Mucosa of descending colon (tissue), 3 donors: ENCODE data around the gene POLR3C. TPM values are rescaled to one million over a fixed set of nuclear protein-coding genes. Genes with fewer than 3 reads are reported as not detected.
A peak's percentile ranks its signal among the peaks of the same experiment; 100 is the strongest.

Experiments used
- ATAC-seq: fragments of 200-7000 bp; cut with Tn5 transposase; one replicate; pipeline ENCODE4 v1.9.1; 2020; ENCODE audit warnings: mild to moderate bottlenecking, moderate library complexity
- DNase-seq, 3 donors: peaks; one replicate each; pipeline ENCODE4 v3.0.0-alpha.2; 2020
- H3K36me3 ChIP-seq: fragments of 200-600 bp; one replicate; pipeline ENCODE4 v1.8.0; 2021; ENCODE audit warnings: low read depth, mild to moderate bottlenecking
- H3K4me1 ChIP-seq: fragments of 200-600 bp; one replicate; pipeline ENCODE4 v1.8.0; 2021; ENCODE audit warnings: low read depth, mild to moderate bottlenecking
- H3K4me3 ChIP-seq: fragments of 200-600 bp; one replicate; pipeline ENCODE4 v1.8.0; 2021; ENCODE audit warnings: mild to moderate bottlenecking
- H3K9me3 ChIP-seq: fragments of 200-600 bp; one replicate; pipeline ENCODE4 v1.8.0; 2021; ENCODE audit warnings: mild to moderate bottlenecking
- CTCF ChIP-seq: fragments of 200-600 bp; IDR thresholded peaks from one replicate; pipeline ENCODE4 v1.8.0; 2022; ENCODE audit warnings: antibody characterized with exemption, mild to moderate bottlenecking
- intact Hi-C, 2 donors: fragments of 100-400 bp; cut with DNase I in 1 of 2; cut with micrococcal nuclease in 1 of 2; formaldehyde crosslinking; loops; one replicate each; pipeline versions ENCODE4 v1.11.0 to v1.11.1; 2022; cut with DNase I, micrococcal nuclease
- total RNA-seq, 3 donors: library from RNA; stranded (reverse); fragmentation: NEBNext Ultra II Directional in 2 of 3; extraction: Animal tissue kit (Norgen Biotek cat#: 25700) in 2 of 3; gene quantifications; one replicate each; pipeline versions ENCODE4 v1.2.1 to v1.2.4, GENCODE V29; 2021 to 2023
- donor health status: DM: no; HTN: no; CAD: no; lungs with moderate emphysema.
- donor health status: DM: no; HTN: no; CAD: no.
- donor health status: DM: no; HTN: yes; CAD: no.

The POLR3C gene
- total RNA-seq, 3 donors from 2014 or later = 17.5 to 24.0 (median 23.0) TPM

GRCh38 chr1:145871994-145872924 is 48.3 kb downstream of the POLR3C start:
- no peak for TF ChIP-seq CTCF
- Histone ChIP-seq H3K9me3 (no peaks in the 10 kb centered on the region), H3K36me3 (no peaks in the 10 kb centered on the region), H3K4me3 (no peak overlapping the region), H3K4me1 (no peaks in the 10 kb centered on the region)
- ATAC-seq (peak; percentile 82), DNase-seq (peak; percentile 40 to 70 (median 51))
- intact Hi-C loops = no loop called here

GRCh38 chr1:145874646-145875045 is 50.6 kb downstream of the POLR3C start:
- no peak for ATAC-seq
- H3K9me3 ChIP-seq = no peaks in the 10 kb centered on the region
- H3K36me3 ChIP-seq = no peaks in the 10 kb centered on the region
- no peak for TF ChIP-seq CTCF
- intact Hi-C loops = no loop called here
- no peak overlapping the region for H3K4me3 ChIP-seq
- no peak for DNase-seq
- no peaks in the 10 kb centered on the region for H3K4me1 ChIP-seq

GRCh38 chr1:145877923-145878486 is 54.0 kb downstream of the POLR3C start:
- TF ChIP-seq CTCF = no peak
- Histone ChIP-seq H3K4me1 (no peaks in the 10 kb centered on the region), H3K36me3 (no peaks in the 10 kb centered on the region), H3K4me3 (no peak overlapping the region), H3K9me3 (no peaks in the 10 kb centered on the region)
- ATAC-seq (no peak), DNase-seq (no peak)
- intact Hi-C loops = no loop called here

DNA sequence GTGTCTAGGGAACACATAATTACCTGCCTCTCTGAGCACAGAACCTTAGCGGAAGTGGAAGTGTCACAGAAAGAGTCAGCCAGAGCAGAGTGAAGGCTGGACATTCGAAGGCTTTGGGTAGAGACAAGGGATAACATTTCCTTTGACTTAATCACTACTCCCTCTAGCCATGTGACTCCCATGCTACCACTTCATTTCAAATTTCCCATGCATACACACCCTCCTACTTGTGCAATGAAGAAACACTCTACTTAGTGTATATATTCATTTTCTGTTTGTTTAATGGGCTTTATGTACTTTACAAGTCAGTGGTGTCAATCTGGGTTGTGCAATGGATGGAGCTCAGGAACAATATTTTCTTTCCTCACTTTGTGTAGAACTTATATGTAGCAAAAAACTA is 54.7 kb downstream of the POLR3C start:
- no peaks in the 10 kb centered on the region for H3K9me3 ChIP-seq
- TF ChIP-seq CTCF = no peak
- intact Hi-C loops = no loop called here
- no peak for ATAC-seq
- H3K4me3 ChIP-seq = no peak overlapping the region
- H3K4me1 ChIP-seq = no peaks in the 10 kb centered on the region
- DNase-seq = no peak
- no peaks in the 10 kb centered on the region for H3K36me3 ChIP-seq

GRCh38 chr1:145879775-145880174 is 55.8 kb downstream of the POLR3C start:
- no peak for TF ChIP-seq CTCF
- no peaks in the 10 kb centered on the region for H3K4me1 ChIP-seq
- no peak for ATAC-seq
- no peak for DNase-seq
- no peak overlapping the region for H3K4me3 ChIP-seq
- no peaks in the 10 kb centered on the region for H3K9me3 ChIP-seq
- H3K36me3 ChIP-seq = no peaks in the 10 kb centered on the region
- intact Hi-C loops = no loop called here
